H1 (cell line): ENCODE measurements around the gene ARNT2. TPM values are rescaled to one million over a fixed set of nuclear protein-coding genes. Genes with fewer than 3 reads are reported as not detected.

Experiments
- CTCF ChIA-PET: fragments of 300-600 bp; sonication (Branson Sonifier 250); formaldehyde crosslinking; loops from one replicate; lab custom pipeline; 2021; ENCODE audit not compliant: partially characterized antibody; lab: Charles Lee
- POLR2A ChIA-PET: fragments of 300-600 bp; sonication (Branson Sonifier 250); formaldehyde crosslinking; loops from one replicate; lab custom pipeline; 2021; ENCODE audit warnings: inconsistent platforms; ENCODE audit not compliant: partially characterized antibody; lab: Charles Lee
- DNase-seq, 2 experiments: peaks; one replicate each; pipeline versions ENCODE4 v3.0.0 to v3.0.0-alpha.2; 2010 to 2022; ENCODE audit warnings: low spot score in 2 of 2, low read depth in 1 of 2, mixed read lengths in 1 of 2
- FAIRE-seq: peaks from 2 replicates; lab custom pipeline; 2011; peaks lifted over from hg19 to GRCh38; lab: Jason Lieb, UNC
- H2AFZ ChIP-seq: 2 replicates; pipeline ENCODE4 v1.8.1; 2012; ENCODE audit warnings: low read length, inconsistent platforms
- H2AK5ac ChIP-seq: 2 replicates; pipeline ENCODE4 v1.6.1; 2013; ENCODE audit warnings: low read depth, low read length
- H2BK120ac ChIP-seq: replicated peaks from 2 replicates; pipeline ENCODE3; 2013; ENCODE audit warnings: low read depth, low read length, inconsistent platforms
- H2BK12ac ChIP-seq: 2 replicates; pipeline ENCODE4 v1.6.1; 2013; ENCODE audit warnings: low read depth, low read length
- H2BK15ac ChIP-seq: 2 replicates; pipeline ENCODE4 v1.6.1; 2013; ENCODE audit warnings: low read length
- H2BK20ac ChIP-seq: 2 replicates; pipeline ENCODE4 v1.6.1; 2013; ENCODE audit warnings: low read length
- H2BK5ac ChIP-seq: 2 replicates; pipeline ENCODE4 v1.6.1; 2013; ENCODE audit warnings: low read depth, low read length
- H3K14ac ChIP-seq: 2 replicates; pipeline ENCODE4 v1.6.1; 2013; ENCODE audit warnings: inconsistent platforms; ENCODE audit not compliant: insufficient read length
- H3K18ac ChIP-seq: 2 replicates; pipeline ENCODE4 v1.6.1; 2013; ENCODE audit warnings: low read length; ENCODE audit errors: extremely low read depth
- H3K23ac ChIP-seq: 2 replicates; pipeline ENCODE4 v1.6.1; 2013; ENCODE audit warnings: inconsistent platforms; ENCODE audit not compliant: insufficient read length
- H3K23me2 ChIP-seq: 2 replicates; pipeline ENCODE4 v1.6.1; 2013; ENCODE audit warnings: low read depth, low read length
- H3K27ac ChIP-seq: 2 replicates; pipeline ENCODE4 v1.6.1; 2011; ENCODE audit warnings: low read depth, low read length, inconsistent platforms
- H3K27me3 ChIP-seq, 4 experiments: replicated peaks in 1 of 4; 1 replicate in 1 of 4; 2 replicates in 3 of 4; pipeline versions ENCODE4 v1.6.1 to v1.8.1; 2011 to 2013; ENCODE audit warnings: low read length in 3 of 4, mild to moderate bottlenecking in 3 of 4, inconsistent platforms in 2 of 4, mixed read lengths in 2 of 4, moderate library complexity in 1 of 4; ENCODE audit not compliant: control insufficient read depth in 3 of 4, insufficient read depth in 3 of 4; ENCODE audit errors: extremely low read depth in 1 of 4
- H3K36me3 ChIP-seq, 4 experiments: 2 replicates each; pipeline versions ENCODE4 v1.6.1 to v1.8.1; 2011 to 2013; ENCODE audit warnings: mild to moderate bottlenecking in 4 of 4, low read length in 3 of 4, moderate library complexity in 2 of 4, control low read depth in 1 of 4, inconsistent platforms in 1 of 4; ENCODE audit not compliant: insufficient read depth in 4 of 4, control insufficient read depth in 2 of 4
- H3K4ac ChIP-seq: replicated peaks from 2 replicates; pipeline ENCODE3; 2013; ENCODE audit warnings: low read length, low read depth, mixed read lengths, inconsistent platforms; ENCODE audit not compliant: insufficient read length
- H3K4me1 ChIP-seq, 4 experiments: replicated peaks in 1 of 4; 1 replicate in 1 of 4; 2 replicates in 3 of 4; pipeline versions ENCODE4 v1.6.1 to v1.8.1; 2011 to 2013; ENCODE audit warnings: low read length in 3 of 4, inconsistent platforms in 2 of 4, mixed read lengths in 1 of 4; ENCODE audit not compliant: insufficient read depth in 4 of 4, control insufficient read depth in 3 of 4
- H3K4me2 ChIP-seq, 2 experiments: 2 replicates each; pipeline versions ENCODE4 v1.6.1 to v1.8.1; 2011 to 2013; ENCODE audit warnings: low read depth in 2 of 2, low read length in 2 of 2, control low read depth in 1 of 2, inconsistent platforms in 1 of 2, mild to moderate bottlenecking in 1 of 2; ENCODE audit not compliant: insufficient read depth in 1 of 2
- H3K4me3 ChIP-seq, 4 experiments: fragments of 200-600, 300-600 bp in 1 of 4; sonication (generic), shearing (Covaris generic), sonication (Bioruptor Twin) in 1 of 4; 2 replicates each; pipeline versions ENCODE4 v1.5.1 to v1.8.1; 2011 to 2016; ENCODE audit warnings: low read length in 4 of 4, low read depth in 3 of 4, control low read depth in 2 of 4, inconsistent platforms in 2 of 4, mild to moderate bottlenecking in 2 of 4, mixed read lengths in 1 of 4, moderate library complexity in 1 of 4; ENCODE audit not compliant: insufficient read depth in 2 of 4; ENCODE audit errors: extremely low read depth in 1 of 4
- H3K56ac ChIP-seq: replicated peaks from 2 replicates; pipeline ENCODE3; 2013; ENCODE audit warnings: low read depth, mild to moderate bottlenecking, mixed read lengths, low read length, inconsistent platforms; ENCODE audit not compliant: insufficient read length
- H3K79me1 ChIP-seq: 2 replicates; pipeline ENCODE4 v1.6.1; 2013; ENCODE audit warnings: low read depth, low read length, control low read depth
- H3K79me2 ChIP-seq, 2 experiments: 2 replicates each; pipeline versions ENCODE4 v1.6.1 to v1.8.1; 2012 to 2013; ENCODE audit warnings: low read length in 2 of 2, mild to moderate bottlenecking in 2 of 2, inconsistent platforms in 1 of 2; ENCODE audit not compliant: insufficient read depth in 2 of 2, control insufficient read depth in 1 of 2
- H3K9ac ChIP-seq, 4 experiments: replicated peaks in 1 of 4; 1 replicate in 1 of 4; 2 replicates in 3 of 4; pipeline versions ENCODE4 v1.6.1 to v1.8.1; 2011 to 2013; ENCODE audit warnings: low read depth in 3 of 4, low read length in 3 of 4, control low read depth in 2 of 4, mild to moderate bottlenecking in 2 of 4, moderate library complexity in 2 of 4, inconsistent platforms in 1 of 4; ENCODE audit errors: extremely low read depth in 1 of 4
- H3K9me3 ChIP-seq, 2 experiments: 2 replicates each; pipeline versions ENCODE4 v1.6.1 to v1.8.1; 2012 to 2013; ENCODE audit warnings: mild to moderate bottlenecking in 2 of 2, moderate library complexity in 2 of 2, control low read depth in 1 of 2, inconsistent platforms in 1 of 2, low read depth in 1 of 2, low read length in 1 of 2, mixed read lengths in 1 of 2; ENCODE audit not compliant: insufficient read depth in 2 of 2
- H4K20me1 ChIP-seq, 2 experiments: replicated peaks in 1 of 2; 2 replicates each; pipeline versions ENCODE3 to v1.8.1; 2011 to 2013; ENCODE audit warnings: inconsistent platforms in 2 of 2, low read length in 2 of 2, mild to moderate bottlenecking in 1 of 2; ENCODE audit not compliant: insufficient read depth in 2 of 2, control insufficient read depth in 1 of 2
- H4K5ac ChIP-seq: 2 replicates; pipeline ENCODE4 v1.6.1; 2013; ENCODE audit warnings: low read length, low read depth, mixed read lengths, inconsistent platforms; ENCODE audit not compliant: insufficient read length
- H4K8ac ChIP-seq: 2 replicates; pipeline ENCODE4 v1.8.0; 2013; ENCODE audit warnings: mild to moderate bottlenecking, moderate library complexity, low read length, inconsistent platforms; ENCODE audit not compliant: insufficient read depth; ENCODE audit errors: extremely low read depth
- H4K91ac ChIP-seq: replicated peaks from 2 replicates; pipeline ENCODE3; 2013; ENCODE audit warnings: low read length, mixed read lengths, inconsistent platforms; ENCODE audit not compliant: insufficient read length
- CBX8 ChIP-seq: fragments of 300-800, 300-1000 bp; sonication (generic); IDR thresholded peaks from 2 replicates; pipeline ENCODE4 v1.7.1; 2016; ENCODE audit warnings: low read depth, low read length, borderline replicate concordance
- CEBPB ChIP-seq: IDR thresholded peaks from 2 replicates; pipeline ENCODE4 v1.6.1; 2012; ENCODE audit warnings: low read depth, low read length
- CHD1 ChIP-seq: IDR thresholded peaks from 2 replicates; pipeline ENCODE4 v1.6.1; 2012; ENCODE audit warnings: low read depth, low read length, improper control_type of control experiment
- CHD2 ChIP-seq: IDR thresholded peaks from 2 replicates; pipeline ENCODE4 v1.6.1; 2012; ENCODE audit warnings: low read length, improper control_type of control experiment
- CTBP2 ChIP-seq: IDR thresholded peaks from 2 replicates; pipeline ENCODE4 v1.7.0; 2011; ENCODE audit warnings: borderline replicate concordance, mild to moderate bottlenecking, moderate library complexity, mixed read lengths, low read length; ENCODE audit not compliant: insufficient read depth, insufficient read length
- MAFK ChIP-seq: IDR thresholded peaks from 2 replicates; pipeline ENCODE4 v1.6.1; 2012; ENCODE audit warnings: low read depth, mild to moderate bottlenecking, improper control_type of control experiment, low read length
- NANOG ChIP-seq: IDR thresholded peaks from 2 replicates; pipeline ENCODE4 v1.6.1; 2011; ENCODE audit warnings: low read length, low read depth, mild to moderate bottlenecking, inconsistent platforms; ENCODE audit not compliant: insufficient read depth, poor library complexity, severe bottlenecking
- RAD21 ChIP-seq, 2 experiments: IDR thresholded peaks in 1 of 2; conservative IDR thresholded peaks in 1 of 2; 2 replicates each; pipeline ENCODE4 v1.6.1; 2011; ENCODE audit warnings: low read depth in 2 of 2, low read length in 2 of 2, improper control_type of control experiment in 1 of 2, inconsistent platforms in 1 of 2, mild to moderate bottlenecking in 1 of 2, moderate library complexity in 1 of 2
- RBBP5 ChIP-seq: IDR thresholded peaks from 2 replicates; pipeline ENCODE4 v1.7.1; 2012; ENCODE audit warnings: low read depth, mild to moderate bottlenecking, inconsistent platforms, low read length, moderate library complexity, borderline replicate concordance
- TAF1 ChIP-seq: IDR thresholded peaks from 2 replicates; pipeline ENCODE4 v1.6.1; 2011; ENCODE audit warnings: mild to moderate bottlenecking, low read depth, low read length
- WGBS, 2 experiments: shearing (Covaris generic) in 1 of 2; methylation state at CpG; one replicate each; pipeline versions ENCODE4 v1.1.6 to v1.1.7; 2013 to 2015; ENCODE audit warnings: low lambda C conversion rate in 2 of 2, mixed read lengths in 2 of 2, inconsistent platforms in 1 of 2, low coverage in 1 of 2, missing lambda C conversion rate in 1 of 2; ENCODE audit not compliant: insufficient replicate concordance in 2 of 2, insufficient coverage in 1 of 2, insufficient read length in 1 of 2; ENCODE audit errors: extremely low coverage in 1 of 2, missing lambda C conversion rate in 1 of 2; 5-methylcytosine and 5-hydroxymethylcytosine counted together
- polyA plus RNA-seq, 7 experiments: library from polyadenylated mRNA; depleted of rRNA in 3 of 7; stranded (reverse) in 5 of 7; unstranded in 2 of 7; fragments of >200 nt in 5 of 7; fragments of 200-250 nt in 2 of 7; gene quantifications; 1 replicate in 5 of 7; 2 replicates in 1 of 7; 4 replicates in 1 of 7; pipeline versions ENCODE4 v1.2.1 to v1.2.3, GENCODE V29; 2011 to 2013; ENCODE audit warnings: missing spikeins in 2 of 7, mixed read lengths in 2 of 7
- total RNA-seq: library from RNA; stranded (reverse); fragmentation: NEBNext Ultra II Directional; extraction: Animal tissue kit (Norgen Biotek cat#: 25700); gene quantifications from 2 replicates; pipeline ENCODE4 v1.2.1, GENCODE V29; 2021
- TF ChIP-seq, protein P1 (sequence below): IDR thresholded peaks from 2 replicates; pipeline ENCODE4 v1.6.1; 2012; ENCODE audit warnings: inconsistent platforms

ARNT2 gene
- total and polyA plus RNA-seq, 2 of the 8 experiments (the other 6 are each of a cell fraction or from before 2014, with no cell fraction given) = 9.5 to 14.6 TPM

DNA sequence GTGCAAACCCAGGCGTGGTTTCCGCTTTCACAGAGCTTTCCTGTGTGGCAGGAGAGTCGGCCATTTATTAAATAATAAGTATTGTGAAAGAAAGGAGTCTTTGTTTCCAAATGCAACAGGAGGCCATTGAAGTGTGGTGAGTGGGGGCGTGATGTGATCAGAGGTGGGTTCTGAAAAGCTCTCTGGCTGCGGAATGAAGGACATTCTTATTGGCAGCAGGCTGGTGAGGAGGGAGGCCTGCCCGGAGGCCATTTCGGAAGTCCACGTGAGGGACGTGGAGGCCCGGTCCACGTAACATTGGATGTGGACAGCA lies 11.1 kb downstream of the ARNT2 start:
- Histone ChIP-seq H3K9me3 (no peaks in the 10 kb centered on the region), H4K8ac (no peak overlapping the region), H4K20me1 (peaks cover 0 to 5% of the 10 kb centered on the region in 2 experiments), H3K4me2 (no peak overlapping the region), H2BK120ac (no peak overlapping the region), H2BK20ac (no peak overlapping the region), H4K91ac (no peak overlapping the region), H2AFZ (no peak overlapping the region), H3K56ac (no peak overlapping the region), H2BK15ac (no peak overlapping the region), H3K18ac (no peak overlapping the region), H3K4me1 (no peaks in the 10 kb centered on the region; a peak in 1 of 7 replicates), H2BK5ac (no peak overlapping the region), H3K4me3 (no peak overlapping the region), H3K27ac (no peak overlapping the region), H3K27me3 (no peaks in the 10 kb centered on the region), H3K9ac (no peak overlapping the region), H3K36me3 (no peaks in the 10 kb centered on the region), H2AK5ac (no peak overlapping the region), H3K23me2 (no peaks in the 10 kb centered on the region), H4K5ac (no peak overlapping the region), H2BK12ac (no peak overlapping the region), H3K4ac (no peak overlapping the region), H3K79me1 (peaks cover 2% of the 10 kb centered on the region), H3K23ac (no peak overlapping the region), H3K14ac (no peak overlapping the region), H3K79me2 (peaks cover 0 to 5% of the 10 kb centered on the region in 2 experiments; a peak in 2 of 4 replicates)
- CTCF ChIA-PET = interaction anchor here (1.2 to 1.4 kb wide), 2 partner anchors 11 to 59 kb away, joined by 3 read pairs; no protein-coding TSS in a partner anchor
- WGBS, 2 experiments = 92% methylated on average over 11 of the region's 11 CpGs; no CpG with 5 or more reads in 1 of the 2 experiments
- DNase-seq (no peak), FAIRE-seq (no peak)
- POLR2A ChIA-PET = no interaction called here
- TF ChIP-seq CHD2 = no peak
- TF ChIP-seq RBBP5 = no peak
- no peak for TF ChIP-seq CEBPB
- no peak for TF ChIP-seq CBX8
- TF ChIP-seq RAD21 (IDR thresholded peaks at IDR 0.05 in 1 of 2, conservative IDR thresholded peaks at IDR 0.05 in 1 of 2; ENCODE audit: low read depth in 2 of 2, low read length in 2 of 2) = no peak
- TF ChIP-seq TAF1 = no peak
- TF ChIP-seq MAFK = no peak
- TF ChIP-seq, protein P1, sequence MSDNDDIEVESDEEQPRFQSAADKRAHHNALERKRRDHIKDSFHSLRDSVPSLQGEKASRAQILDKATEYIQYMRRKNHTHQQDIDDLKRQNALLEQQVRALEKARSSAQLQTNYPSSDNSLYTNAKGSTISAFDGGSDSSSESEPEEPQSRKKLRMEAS = no peak
- no peak for TF ChIP-seq CHD1
- TF ChIP-seq NANOG = no peak
- TF ChIP-seq CTBP2 = no peak
